HG03460 (cell line): ENCODE measurements around the gene DLG2.
"Not testable (repeated sequence)": the region's sequence is repeated elsewhere in the genome, so short reads cannot be mapped to it uniquely, and the experiment has no call there.

Source experiments
- ATAC-seq: cut with Tn5 transposase; IDR thresholded peaks from one replicate; pipeline ENCODE4 v1.9.1; 2021; ENCODE audit not compliant: unreplicated experiment

Gene DLG2

DNA sequence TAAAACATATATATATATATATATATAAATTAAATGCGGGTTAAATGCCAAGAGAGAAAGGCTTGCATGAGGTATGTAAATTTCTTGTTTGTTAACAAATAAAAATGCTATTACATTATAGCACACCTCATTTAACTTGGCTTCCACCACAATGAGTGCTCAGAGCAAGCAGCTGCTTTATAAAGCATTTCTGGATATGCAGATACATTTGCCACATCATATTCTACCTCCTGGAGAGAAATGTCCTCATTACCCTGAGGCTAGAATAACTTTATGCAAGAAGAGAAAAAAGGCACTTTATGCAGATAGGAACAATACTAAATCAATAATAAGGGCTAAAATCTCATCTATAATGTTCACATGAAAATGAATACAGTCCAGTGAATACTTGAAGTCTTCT is 2159.3 kb downstream of the DLG2 start:
- no peak for ATAC-seq

DNA sequence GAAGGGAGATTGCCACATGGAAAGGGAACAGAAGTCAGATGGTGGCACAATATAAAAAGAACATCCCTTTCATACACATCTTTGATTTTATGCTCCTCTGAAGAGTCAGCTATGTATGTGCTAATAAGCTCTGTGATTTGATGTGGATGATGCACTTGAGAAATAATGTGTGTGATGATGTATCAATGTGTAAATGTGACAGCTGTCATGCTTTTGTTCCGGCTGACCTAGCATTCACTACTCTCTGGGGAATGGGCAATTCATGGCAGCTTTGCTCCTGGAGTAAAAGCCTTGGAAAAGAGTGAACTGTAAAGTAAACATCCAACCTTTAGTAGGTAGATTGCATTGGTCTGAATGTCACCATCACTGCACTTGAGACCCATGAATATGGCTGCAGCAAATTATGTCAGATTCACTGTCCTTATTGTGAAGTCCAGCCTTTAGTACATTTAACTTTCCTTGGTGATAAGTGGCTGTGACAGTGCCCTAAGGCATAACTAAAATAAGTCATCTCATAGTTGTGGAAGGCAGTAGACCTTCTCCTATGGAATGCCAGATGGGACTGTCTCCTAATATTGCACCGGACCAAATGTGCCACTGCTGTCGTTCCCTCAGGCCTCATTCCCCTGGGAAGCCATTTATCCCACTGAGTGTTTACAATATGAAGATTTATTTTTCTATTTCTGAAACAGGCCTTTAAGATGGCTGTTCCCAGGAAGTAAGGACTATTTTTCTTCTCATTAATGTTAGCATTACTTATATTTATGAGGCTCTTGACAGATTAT is 2162.8 kb downstream of the DLG2 start:
- ATAC-seq, result no peak

DNA sequence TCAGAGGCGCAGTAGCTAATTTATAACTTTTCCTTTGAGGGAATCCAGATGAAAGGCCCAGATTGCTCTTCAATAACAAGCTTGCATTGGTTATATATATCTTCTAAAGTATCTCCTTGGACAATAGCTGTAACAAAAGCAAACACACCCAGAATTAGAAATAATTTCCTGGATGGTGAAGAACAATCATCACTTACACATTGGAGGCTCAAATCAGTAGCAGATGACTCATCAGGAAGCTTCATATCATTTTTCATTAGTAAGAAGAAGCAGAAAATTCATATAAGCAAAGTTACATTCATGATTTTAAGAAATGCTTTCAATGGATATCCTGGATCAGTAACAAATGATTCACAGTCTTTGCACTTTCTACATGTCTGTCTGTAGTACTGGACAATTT is 2167.3 kb downstream of the DLG2 start:
- ATAC-seq, result no peak

DNA sequence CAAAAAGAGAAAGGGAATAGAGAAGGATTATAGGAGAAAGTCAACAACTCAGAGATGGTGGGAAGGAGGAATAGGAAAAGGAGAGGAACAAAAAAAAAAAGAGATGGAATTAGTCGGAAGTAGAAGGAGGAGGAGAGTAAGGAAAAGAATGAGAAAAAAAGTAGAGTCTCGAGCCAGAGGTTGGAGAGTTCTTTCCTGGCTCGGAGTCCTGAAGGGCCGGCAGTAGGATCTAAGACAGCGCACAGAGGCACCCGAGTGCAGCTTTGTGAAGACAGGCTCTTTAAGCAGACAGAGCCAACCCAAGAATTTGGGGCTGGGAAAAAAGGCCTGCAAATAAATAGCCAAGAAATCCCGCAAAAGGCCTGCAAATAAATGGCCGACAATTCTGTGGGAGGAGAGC is 2170.6 kb downstream of the DLG2 start:
- no peak for ATAC-seq

DNA sequence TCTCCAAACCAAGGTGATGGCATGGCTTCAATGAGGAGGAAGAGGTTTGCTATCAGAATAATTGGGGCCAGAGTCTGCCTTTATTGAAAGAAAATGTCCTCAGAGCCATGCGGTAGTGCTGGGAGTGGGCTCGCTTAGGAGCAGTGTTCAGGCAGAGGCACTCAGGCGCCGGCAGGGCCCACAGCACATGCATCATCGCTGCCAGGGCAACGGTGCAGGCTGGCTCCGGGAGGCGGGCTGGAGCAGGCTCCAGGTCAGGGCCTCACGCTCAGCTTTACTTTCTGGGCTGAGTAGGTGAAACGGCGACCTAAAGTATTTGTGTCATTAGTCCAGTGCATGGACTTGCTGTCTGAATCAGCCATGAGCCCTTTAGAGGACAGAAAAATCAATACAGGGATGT is 2171.1 kb downstream of the DLG2 start:
- ATAC-seq, result no peak

DNA sequence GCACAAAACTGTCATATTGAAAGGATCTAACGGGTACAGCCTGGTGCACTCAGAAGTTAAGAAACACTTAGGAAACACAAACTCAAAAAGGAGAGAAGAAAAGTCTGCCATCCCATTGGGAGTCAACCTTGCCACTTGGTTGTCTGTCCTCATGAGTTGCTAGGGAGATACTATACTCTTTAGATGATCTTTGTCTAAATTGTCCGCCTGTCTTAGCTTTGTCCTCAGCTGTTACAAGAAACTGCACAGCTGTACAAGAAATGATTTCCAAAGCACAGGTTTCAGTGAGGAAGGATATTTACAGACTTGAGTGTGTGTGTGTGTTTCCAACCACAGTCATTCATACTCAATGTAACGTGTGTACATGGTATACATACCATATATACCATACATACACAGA is 2171.8 kb downstream of the DLG2 start:
- no peak for ATAC-seq

DNA sequence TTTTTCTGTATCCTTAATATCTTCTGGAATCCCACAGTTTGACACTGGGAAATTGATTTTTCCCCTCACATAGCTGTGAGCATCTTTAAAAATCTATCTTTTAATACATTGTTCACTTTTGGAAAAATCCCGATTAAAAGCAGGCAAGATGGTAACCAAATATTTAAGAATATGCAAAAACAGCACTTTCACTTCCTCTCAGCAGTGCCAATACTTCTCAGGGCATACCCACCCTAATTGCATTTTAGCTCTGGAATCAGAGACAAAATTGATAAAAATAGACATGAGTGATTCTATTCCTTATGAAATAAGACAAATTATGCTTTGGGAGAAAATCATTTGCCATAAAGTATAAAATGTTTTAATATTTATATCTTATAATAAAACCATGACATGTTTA is 2172.5 kb downstream of the DLG2 start:
- no peak for ATAC-seq

DNA sequence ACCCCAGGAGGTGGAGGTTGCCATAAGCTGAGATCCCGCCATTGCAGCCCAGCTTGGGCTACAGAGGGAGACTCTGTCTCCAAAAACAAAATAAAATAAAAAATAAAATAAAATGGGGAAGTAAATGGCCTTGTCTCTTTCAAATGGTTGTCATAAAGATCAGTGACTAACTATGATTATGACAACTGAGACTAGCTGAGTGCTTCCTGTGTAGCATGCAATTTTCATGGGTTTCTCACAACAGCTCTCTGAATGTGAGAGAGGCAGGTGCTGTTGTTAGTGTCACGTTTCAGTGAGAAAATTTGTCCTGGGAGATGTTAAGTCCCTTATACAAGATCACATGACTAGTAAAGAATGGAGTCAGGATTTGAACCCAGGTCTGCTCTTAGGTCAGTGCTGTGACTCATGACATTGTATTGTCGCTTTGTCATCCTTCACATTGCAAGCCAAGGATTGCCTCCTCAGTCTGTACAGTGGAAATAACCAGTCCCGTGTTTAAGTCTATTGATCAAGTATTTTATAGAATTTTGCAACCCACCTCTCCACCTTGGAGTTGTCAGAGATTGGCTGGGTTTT is 2177.7 kb downstream of the DLG2 start:
- ATAC-seq, result no peak

DNA sequence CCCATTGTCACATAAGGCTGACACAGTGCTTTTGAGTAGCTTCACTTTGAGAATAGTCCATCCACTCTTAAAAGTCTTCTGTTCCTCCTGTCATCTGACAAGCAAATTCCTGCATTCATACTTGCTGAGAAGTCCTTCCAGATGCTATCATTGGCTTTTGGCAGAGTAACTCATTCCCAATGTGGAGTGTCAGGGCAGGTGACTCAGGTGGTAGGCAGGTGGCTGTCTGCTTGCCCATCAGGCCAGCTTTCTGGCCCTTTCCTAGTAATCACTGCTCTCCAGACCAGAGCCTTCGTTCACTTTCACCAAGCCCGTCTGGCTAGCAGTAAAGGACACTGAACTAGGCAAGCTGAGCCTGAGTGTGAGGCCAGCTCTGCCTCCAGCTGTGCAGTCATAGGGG is 2178.5 kb downstream of the DLG2 start:
- ATAC-seq, result no peak

DNA sequence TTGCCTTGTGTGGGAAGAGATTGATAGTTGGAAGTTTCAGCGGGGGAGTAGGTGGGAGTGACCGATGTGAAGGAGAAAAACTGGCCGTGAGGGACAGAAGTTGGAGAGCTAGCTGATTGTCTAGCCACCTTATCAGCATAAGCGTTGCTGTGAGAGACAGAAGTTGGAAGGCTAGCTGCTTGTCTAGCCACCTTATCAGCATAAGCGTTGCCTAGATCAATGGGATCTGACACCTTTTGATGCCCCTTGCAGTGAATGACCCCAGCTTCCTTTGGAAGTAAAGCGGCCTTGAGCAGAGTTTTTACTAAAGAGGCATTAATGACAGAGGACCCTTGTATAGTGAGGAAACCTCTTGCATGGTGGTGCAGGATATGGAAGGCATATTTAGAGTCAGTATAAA is 2183.3 kb downstream of the DLG2 start:
- not testable (repeated sequence) for ATAC-seq

DNA sequence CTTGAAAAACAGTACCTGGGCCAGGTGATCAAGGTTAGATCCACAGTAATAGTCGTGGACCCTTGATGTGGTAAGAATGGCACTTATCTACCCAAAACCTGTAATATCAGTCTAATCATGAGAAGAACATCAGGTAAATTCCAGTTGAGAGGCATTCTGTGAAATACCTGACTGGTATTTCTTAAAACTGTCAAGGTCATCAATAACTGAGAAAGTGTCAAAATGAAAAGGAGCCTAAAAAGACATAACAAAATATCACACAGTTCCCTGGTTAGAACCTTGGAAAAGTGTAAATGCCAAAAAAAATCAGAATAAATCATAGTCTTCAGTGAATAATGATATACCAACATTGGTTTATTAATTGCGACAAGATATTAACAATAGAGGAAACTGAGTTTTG is 2185.5 kb downstream of the DLG2 start:
- no peak for ATAC-seq

DNA sequence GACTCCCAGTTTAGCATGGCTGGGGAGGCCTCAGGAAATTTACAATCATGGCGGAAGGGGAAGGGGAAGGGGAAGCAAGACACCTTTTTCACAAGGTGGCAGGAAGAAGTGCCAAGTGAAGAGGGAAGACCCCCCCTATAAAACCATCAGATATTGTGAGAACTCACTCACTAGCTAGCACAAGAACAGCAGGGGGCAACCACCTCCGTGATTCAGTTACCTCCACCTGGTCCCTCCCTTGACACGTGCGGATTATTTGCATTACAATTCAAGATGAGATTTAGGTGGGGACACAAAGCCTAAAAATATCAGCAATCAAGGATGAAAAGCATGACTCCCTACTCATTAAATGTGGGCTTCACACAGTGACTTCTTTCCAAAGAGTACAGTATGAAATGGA is 2186.0 kb downstream of the DLG2 start:
- no peak for ATAC-seq

DNA sequence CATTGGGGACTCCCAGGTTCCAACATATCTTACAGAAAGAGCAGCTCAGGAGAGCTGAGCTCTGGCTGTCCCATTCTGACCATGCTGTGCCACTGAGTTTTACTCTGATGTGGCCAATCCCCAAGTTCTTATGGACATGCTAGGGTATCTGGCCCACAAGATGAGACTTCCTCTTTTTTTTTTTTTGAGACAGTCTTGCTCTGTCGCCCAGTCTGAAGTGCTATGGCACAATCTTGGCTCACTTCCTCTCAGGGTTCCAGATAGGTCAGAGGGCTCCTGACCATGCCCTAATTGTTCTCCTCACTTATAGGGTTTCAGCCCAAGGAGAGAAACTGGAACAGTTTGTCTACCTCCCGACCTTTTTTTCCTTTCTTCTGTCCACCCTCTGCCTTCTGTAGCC is 2188.7 kb downstream of the DLG2 start:
- no peak for ATAC-seq

DNA sequence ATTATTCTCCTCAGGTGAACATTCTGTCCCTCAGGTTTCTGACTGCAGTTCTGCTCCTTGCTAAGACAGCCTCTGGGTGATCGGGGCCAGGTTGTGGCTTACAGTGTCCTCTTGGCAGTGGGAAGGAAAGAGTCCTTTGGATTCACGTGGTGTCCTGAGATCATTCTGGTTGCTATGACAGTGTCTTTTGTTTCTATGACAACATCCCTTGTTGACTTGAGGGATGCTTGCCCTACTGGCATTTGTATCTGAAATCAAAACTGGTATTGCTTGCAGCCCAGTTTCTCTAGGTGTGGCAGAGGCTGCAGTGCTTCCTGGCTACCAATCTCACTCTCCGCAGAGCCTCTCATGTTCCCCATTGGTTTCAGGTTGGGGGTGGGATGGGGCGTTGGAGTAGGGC is 2189.2 kb downstream of the DLG2 start:
- ATAC-seq, result no peak

DNA sequence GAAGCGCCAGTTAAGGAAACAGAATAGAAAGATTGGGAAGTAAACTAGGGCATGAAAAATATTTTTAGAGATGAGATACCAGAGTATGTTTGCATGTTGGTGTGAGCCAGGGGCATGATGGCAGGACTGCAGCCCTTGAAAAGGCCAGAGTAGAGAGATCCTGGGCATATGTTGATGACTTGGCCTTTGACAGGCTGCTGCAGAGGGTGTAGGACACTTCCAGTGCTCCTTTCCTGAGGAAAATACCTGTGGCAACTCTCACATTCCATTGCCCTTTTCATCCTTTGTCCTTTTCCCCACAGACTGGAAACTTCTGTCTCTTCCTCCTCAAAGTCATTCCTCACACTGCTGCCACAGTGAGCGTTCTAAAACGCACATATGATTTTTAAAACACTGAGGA is 2190.3 kb downstream of the DLG2 start:
- ATAC-seq, result no peak

DNA sequence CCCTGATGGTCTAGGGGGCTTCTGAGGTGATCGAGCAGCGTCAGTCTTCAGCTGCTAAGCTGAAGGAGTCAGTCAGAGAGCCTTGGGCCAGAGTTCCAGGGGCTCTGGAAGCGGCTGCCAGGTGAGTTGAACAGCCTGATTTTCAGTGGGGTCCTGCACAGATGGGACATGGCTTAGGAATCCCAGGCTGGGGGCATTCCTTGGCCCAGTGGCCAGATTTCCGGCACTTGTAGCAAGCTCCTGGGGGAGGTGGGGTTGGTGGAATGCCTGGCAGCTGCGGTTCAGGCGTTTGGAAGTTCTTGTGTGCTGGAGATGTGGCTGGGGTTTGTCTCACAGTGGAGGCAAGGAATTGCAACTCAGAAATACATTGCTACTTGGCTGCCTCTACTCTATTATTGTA is 2192.3 kb downstream of the DLG2 start:
- not testable (repeated sequence) for ATAC-seq

DNA sequence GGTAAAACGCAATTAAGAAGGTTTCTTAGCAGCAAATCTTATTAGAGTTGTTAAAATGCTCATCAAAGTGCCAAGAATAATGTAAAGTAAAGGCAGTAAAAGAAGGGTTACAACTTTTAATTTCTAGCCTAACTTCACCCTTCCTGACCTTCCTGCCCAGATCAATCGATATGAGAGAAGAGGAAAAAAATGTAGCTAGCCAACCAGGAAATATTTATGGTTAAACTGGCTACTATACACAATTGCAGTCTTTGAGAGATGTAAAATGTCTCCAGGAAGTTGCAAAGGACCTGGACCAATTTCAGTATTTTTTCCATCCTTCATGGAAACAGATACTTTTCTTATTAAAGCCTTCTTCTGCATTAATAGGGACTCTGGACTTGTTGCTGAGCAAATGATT is 2199.2 kb downstream of the DLG2 start:
- no peak for ATAC-seq

DNA sequence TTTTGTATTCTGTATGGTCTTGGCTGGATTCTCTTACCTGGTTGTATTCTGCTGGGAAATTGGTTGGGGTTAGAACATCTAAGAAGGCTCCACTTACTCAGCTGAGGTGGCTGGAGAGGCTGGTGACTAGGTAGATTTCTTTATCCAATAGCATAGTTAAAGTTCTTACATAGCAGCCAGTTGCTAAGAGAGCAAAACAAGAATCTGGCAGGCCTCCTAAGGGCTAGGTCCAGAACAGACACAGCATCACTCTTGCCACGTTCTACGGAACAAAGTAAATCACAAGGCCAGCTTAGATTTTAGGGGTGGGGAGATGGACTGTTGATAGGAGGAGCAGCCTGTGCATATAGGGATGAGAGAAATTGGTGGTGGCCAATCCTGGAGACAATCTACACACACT is 2199.6 kb downstream of the DLG2 start:
- no peak for ATAC-seq

DNA sequence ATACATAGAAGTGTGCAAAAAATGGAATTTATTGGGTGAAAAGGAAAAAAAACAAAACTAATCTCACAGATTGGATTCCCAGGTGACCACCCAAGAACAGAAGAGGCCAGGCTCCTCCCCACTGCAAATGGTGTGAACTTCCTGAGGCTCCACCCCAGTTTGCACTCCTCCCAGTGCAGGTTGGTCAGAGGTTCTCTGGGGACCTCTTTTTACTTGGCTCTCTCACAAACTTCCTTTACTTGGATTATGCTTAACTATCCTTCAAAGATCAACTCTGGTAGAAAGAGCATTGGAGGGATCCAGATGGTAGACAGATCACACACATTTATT is 2202.0 kb downstream of the DLG2 start:
- no peak for ATAC-seq

DNA sequence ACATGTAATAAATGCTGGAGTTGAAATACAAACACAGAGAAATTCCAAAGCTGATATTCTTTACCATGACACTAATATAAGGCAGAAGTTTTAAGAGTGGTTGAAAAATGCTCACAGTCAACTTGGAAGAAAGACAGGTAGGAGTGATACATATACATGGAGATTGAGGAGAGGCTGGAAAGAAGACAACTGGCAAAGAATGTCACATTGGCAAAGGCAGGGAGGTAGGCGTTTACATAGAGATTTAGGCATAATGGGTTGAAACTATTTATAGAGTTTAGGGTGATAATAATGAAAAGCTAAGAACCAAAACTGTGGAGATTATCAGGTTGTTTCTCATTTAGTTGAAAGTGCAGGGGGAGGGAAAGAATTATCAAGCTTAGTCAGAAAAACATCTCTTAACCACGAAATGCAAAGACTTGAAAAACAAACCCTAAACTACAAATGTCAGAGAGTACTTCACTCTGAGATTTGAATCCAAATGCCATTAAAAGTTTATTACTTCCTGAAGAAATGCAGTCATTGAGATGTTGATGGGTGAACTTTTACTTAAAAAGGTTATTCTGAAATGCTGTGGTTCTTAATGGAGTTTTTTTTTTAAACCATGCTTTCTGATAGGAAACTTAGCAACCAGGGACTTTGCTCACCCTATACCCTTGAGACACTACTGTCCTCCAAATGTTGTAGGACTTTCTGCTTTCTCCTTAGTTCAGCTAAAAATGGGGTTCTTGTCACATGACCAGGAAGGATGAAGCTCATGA is 2202.6 kb downstream of the DLG2 start:
- no peak for ATAC-seq

DNA sequence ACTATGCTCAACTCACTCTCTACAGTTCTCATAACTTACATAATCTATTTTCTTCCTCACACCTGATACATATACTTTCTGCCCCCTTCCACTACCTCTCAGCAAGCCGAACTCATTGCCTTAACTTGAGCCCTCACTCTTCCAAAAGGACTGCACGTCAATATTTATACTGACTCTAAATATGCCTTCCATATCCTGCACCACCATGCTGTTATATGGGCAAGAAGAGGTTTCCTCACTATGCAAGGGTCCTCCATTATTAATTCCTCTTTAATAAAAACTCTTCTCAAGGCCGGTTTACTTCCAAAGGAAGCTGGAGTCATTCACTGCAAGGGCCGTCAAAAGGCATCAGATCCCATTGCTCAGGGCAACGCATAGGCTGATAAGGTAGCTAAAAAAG is 2204.5 kb downstream of the DLG2 start:
- not testable (repeated sequence) for ATAC-seq
